ENCODE data around the gene IMMP2L. TPM values are rescaled to one million over a fixed set of nuclear protein-coding genes. Genes with fewer than 3 reads are reported as not detected.

The IMMP2L gene
- total and polyA plus RNA-seq, 2 donors (not counting 3 experiments of a cell fraction or from before 2014, with no cell fraction given) = 9.9 to 11.8 TPM

GRCh38 chr7:111414374-111414773 is 147.9 kb downstream of the IMMP2L start:
- dilution Hi-C loops (cut with MboI; ENCODE audit: extremely low pct_ligation_motif_present, low sequenced_read_pairs) (no loop called here), intact Hi-C loops (cut with micrococcal nuclease) (no loop called here)
- no peaks in the 10 kb centered on the region for H3K4me1 ChIP-seq (ENCODE audit: control insufficient read depth, extremely low read depth, insufficient read depth, low read length)
- TF ChIP-seq GATA2 (IDR thresholded peaks at IDR 0.05; ENCODE audit: insufficient read depth, insufficient read length, low read depth, low read length) (no peak), FOS (IDR thresholded peaks at IDR 0.05; ENCODE audit: borderline replicate concordance, insufficient read depth, low read length) (no peak), POLR2A (IDR thresholded peaks at IDR 0.05; ENCODE audit: low read depth, low read length) (no peak), CTCF (IDR thresholded peaks at IDR 0.05; ENCODE audit: extremely low read depth in 1 of 2, insufficient read depth in 1 of 2, low read depth in 1 of 2, low read length in 2 of 2) (no peak), EZH2 (IDR thresholded peaks at IDR 0.05; ENCODE audit: borderline replicate concordance, low read depth, low read length, severe bottlenecking) (no peak), MAX (IDR thresholded peaks at IDR 0.05; ENCODE audit: insufficient read depth, insufficient read length) (no peak), MYC (IDR thresholded peaks at IDR 0.05; ENCODE audit: low read depth, low read length) (no peak), POLR2AphosphoS5 (IDR thresholded peaks at IDR 0.05; ENCODE audit: insufficient read depth, low read depth, low read length) (no peak), JUN (IDR thresholded peaks at IDR 0.05; ENCODE audit: borderline replicate concordance, insufficient read depth, insufficient read length, low read depth) (no peak)
- H3K27ac ChIP-seq (ENCODE audit: insufficient read depth, low read depth, low read length) = no peak overlapping the region
- no peaks in the 10 kb centered on the region for H4K20me1 ChIP-seq (replicated peaks; ENCODE audit: control insufficient read depth, extremely low read depth, insufficient read depth, low read length)
- no TSS peak for BruUV-seq (replicated peaks)
- CTCF ChIA-PET = interaction anchor here (1.1 kb wide), 1 partner anchor 10 kb away, joined by 6 read pairs; no protein-coding TSS in a partner anchor
- no peaks in the 10 kb centered on the region for H3K9me3 ChIP-seq (replicated peaks; ENCODE audit: control insufficient read depth, insufficient read depth, low read length)
- H3K79me2 ChIP-seq (ENCODE audit: control insufficient read depth, insufficient read depth, low read length) = no peaks in the 10 kb centered on the region
- POLR2A ChIA-PET = no interaction called here
- DNase-seq (ENCODE audit: low read depth, low spot score) (no peak), FAIRE-seq (no peak)
- no peak overlapping the region for H3K4me3 ChIP-seq (replicated peaks in 1 of 3; ENCODE audit: insufficient read depth in 1 of 3, low read depth in 1 of 3, low read length in 3 of 3)
- H3K9ac ChIP-seq (replicated peaks; ENCODE audit: extremely low read depth, insufficient read depth, low read length) = no peak overlapping the region
- H3K27me3 ChIP-seq (ENCODE audit: control insufficient read depth in 2 of 2, insufficient read depth in 2 of 2, low read length in 2 of 2) = no peaks in the 10 kb centered on the region
- H3K9me1 ChIP-seq (replicated peaks; ENCODE audit: control insufficient read depth, extremely low read depth, insufficient read depth, low read length) = no peaks in the 10 kb centered on the region
- no peak overlapping the region for H2AFZ ChIP-seq (ENCODE audit: low read depth, low read length)
- H3K4me2 ChIP-seq (ENCODE audit: insufficient read depth, low read length) = no peak overlapping the region
- no peaks in the 10 kb centered on the region for H3K36me3 ChIP-seq (ENCODE audit: control insufficient read depth in 2 of 2, extremely low read depth in 1 of 2, insufficient read depth in 2 of 2, low read length in 2 of 2)
